ENCODE measurements around the gene TRAM2.

Gene TRAM2

GRCh38 chr6:52508261-52508739 is 68.6 kb downstream of the TRAM2 start:
- no peak for TF ChIP-seq CTCF (IDR thresholded peaks at IDR 0.05; ENCODE audit: low read depth, low read length)
- no peak for DNase-seq (ENCODE audit: extremely low read depth, low read depth)

GRCh38 chr6:52507557-52508260 is 69.2 kb downstream of the TRAM2 start:
- no peak for DNase-seq (ENCODE audit: extremely low read depth, low read depth)
- no peak for TF ChIP-seq CTCF (IDR thresholded peaks at IDR 0.05; ENCODE audit: low read depth, low read length)

- DNase-seq (ENCODE audit: extremely low read depth, low read depth), result no peak
- TF ChIP-seq CTCF (IDR thresholded peaks at IDR 0.05; ENCODE audit: low read depth, low read length), result no peak
Measured at GRCh38 chr6:52506476-52506875, 70.4 kb downstream of the TRAM2 start.

GRCh38 chr6:52505726-52506409 is 71.0 kb downstream of the TRAM2 start:
- TF ChIP-seq CTCF (IDR thresholded peaks at IDR 0.05; ENCODE audit: low read depth, low read length), result no peak; the same call in none of the 2 replicates
- DNase-seq (ENCODE audit: extremely low read depth, low read depth), result no peak

GRCh38 chr6:52504782-52505136 is 72.1 kb downstream of the TRAM2 start:
- TF ChIP-seq CTCF (IDR thresholded peaks at IDR 0.05; ENCODE audit: low read depth, low read length), result no peak
- DNase-seq (ENCODE audit: extremely low read depth, low read depth), result no peak

GRCh38 chr6:52503851-52504781 is 72.7 kb downstream of the TRAM2 start:
- no peak for DNase-seq (ENCODE audit: extremely low read depth, low read depth)
- TF ChIP-seq CTCF (IDR thresholded peaks at IDR 0.05; ENCODE audit: low read depth, low read length), result no peak
